GM19328 (cell line): Measurements from ENCODE around the gene SLC35F4.

Experiments used
- ATAC-seq: cut with Tn5 transposase; IDR thresholded peaks from one replicate; pipeline ENCODE4 v1.9.1; 2021; ENCODE audit warnings: mild to moderate bottlenecking, moderate library complexity; ENCODE audit not compliant: unreplicated experiment

SLC35F4 gene

GRCh38 chr14:57641776-57642175 is 224.1 kb downstream of the SLC35F4 start:
- no peak for ATAC-seq

DNA sequence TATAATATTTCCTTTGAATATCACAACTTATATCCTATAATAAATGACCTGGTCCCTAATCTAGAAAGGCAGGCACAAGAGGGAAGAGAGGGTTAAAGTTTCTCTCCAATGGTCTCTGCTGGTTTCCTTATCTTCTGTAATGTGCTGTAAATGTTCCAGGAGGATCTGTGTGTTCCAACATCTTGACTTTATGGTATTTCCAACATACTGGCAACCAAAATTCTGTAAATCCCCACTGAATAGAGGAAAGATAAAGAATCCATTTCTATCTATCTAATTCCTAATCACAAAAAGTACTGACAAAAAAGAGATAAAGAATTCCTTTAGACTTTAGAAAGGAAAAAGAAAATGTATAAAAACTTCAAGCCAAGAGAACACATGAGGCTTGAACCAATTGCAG is 225.9 kb downstream of the SLC35F4 start:
- ATAC-seq: no peak

GRCh38 chr14:57637901-57638300 is 228.0 kb downstream of the SLC35F4 start:
- ATAC-seq: no peak

GRCh38 chr14:57634335-57634734 is 231.6 kb downstream of the SLC35F4 start:
- no peak for ATAC-seq

DNA sequence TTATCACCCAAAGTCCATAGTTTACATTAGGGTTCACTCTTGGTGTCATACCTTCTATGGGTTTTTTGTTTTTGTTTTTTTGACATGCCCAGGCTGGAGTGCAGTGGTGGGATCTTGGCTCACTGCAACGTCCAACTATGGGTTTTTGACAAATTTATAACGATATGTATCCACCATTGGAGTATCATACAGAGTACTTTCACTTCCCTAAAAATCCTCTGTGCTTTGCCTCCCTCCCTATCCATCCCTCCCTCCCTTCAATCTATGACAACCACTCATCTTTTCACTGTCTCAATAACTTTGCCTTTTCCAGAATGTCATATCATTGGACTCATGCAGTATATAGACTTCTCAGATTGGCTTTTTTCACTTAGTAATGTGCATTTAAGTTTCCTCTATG is 233.2 kb downstream of the SLC35F4 start:
- no peak for ATAC-seq

GRCh38 chr14:57617510-57617909 is 248.4 kb downstream of the SLC35F4 start:
- no peak for ATAC-seq

DNA sequence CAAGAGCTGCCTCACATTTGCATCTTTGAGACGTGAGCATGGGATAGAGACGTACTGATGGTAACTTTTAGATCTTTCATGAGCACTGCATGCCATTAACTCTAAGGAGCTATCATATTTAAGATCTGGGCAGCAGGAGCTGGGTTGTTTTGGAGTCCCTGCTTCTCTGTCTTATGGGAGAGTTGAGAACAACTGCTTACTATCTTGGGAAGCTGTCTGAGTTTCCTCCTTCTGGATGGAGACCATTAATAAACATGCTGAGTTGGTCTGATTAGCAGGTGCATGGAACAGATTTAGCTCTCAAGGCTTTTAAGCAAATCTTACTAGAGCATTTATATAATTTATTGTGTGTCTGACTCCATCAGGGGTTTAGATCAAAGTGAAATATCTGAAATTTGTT is 252.9 kb downstream of the SLC35F4 start:
- no peak for ATAC-seq

DNA sequence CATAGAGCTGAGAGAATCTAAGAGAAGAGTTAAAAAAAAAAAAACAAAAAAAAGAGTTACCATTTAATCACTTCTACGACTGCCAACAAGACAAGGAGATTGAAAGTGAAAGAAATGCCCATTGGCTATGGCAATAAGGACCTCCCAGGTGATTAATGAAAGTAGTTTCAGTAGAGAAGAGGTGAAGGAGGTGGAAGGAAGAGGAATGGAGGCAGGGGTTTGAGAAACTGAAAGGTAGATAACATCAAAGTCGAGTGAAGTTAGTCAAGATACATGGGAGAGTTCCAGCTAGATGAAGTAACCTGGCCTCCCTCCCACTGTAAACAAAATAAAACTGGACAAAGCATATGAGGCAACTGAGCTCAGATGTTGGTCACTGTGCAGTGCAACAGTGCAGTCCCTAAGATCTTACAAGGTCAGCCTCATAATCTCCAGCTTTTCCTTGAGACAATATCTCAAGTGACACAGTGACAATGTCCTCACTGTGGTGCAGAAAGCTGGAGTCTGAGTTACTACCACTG is 254.3 kb downstream of the SLC35F4 start:
- ATAC-seq: no peak

- no peak for ATAC-seq
Observed at GRCh38 chr14:57610631-57611030, 255.3 kb downstream of the SLC35F4 start.

- ATAC-seq: no peak
Observed at GRCh38 chr14:57609192-57610075, 256.5 kb downstream of the SLC35F4 start.

- ATAC-seq: no peak
Observed at GRCh38 chr14:57607086-57607485, 258.8 kb downstream of the SLC35F4 start.

- ATAC-seq: no peak
Observed at GRCh38 chr14:57583396-57583795, 282.5 kb downstream of the SLC35F4 start.

DNA sequence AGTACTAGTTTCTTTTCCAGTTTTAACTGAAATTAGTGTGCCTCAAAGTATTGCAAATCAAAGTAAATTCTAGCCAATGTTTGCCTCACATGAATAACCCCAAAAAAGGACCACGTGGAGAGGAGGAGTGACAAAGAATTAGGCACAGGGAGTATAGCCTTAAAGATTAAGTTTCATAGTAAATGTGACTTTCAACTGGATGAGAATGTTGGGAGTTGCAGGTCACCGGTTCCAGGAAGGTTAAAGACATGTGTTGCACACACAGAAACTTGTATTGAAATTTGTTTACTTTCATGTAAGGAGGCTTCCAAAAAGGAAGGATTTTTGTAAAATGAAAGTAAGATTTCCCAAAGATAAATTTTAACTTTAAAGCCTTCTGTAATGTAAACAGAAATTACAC is 283.1 kb downstream of the SLC35F4 start:
- no peak for ATAC-seq

GRCh38 chr14:57578801-57579200 is 287.1 kb downstream of the SLC35F4 start:
- no peak for ATAC-seq

- ATAC-seq: no peak
Observed at GRCh38 chr14:57576498-57576897, 289.4 kb downstream of the SLC35F4 start.

DNA sequence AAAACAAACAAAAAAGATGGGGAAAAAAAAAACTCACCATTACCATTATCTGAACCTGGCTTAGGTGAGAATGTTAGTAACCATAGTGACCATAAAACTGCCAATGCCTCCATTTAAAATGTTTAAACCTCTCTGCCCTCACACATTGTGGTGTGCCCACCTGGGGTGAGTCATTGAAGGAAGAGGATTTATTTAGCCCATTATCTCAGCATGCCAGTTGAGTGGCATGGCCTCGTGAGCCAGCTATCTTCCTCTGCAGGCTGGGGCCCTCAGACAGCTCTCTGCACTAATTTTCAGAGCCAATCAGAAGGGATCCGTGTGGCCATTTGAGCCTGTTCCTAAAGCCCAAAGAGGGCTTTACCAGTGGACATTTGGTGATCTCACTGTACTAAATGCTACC is 290.4 kb downstream of the SLC35F4 start:
- no peak for ATAC-seq

- ATAC-seq: no peak
Observed at GRCh38 chr14:57574617-57575288, 291.1 kb downstream of the SLC35F4 start.

DNA sequence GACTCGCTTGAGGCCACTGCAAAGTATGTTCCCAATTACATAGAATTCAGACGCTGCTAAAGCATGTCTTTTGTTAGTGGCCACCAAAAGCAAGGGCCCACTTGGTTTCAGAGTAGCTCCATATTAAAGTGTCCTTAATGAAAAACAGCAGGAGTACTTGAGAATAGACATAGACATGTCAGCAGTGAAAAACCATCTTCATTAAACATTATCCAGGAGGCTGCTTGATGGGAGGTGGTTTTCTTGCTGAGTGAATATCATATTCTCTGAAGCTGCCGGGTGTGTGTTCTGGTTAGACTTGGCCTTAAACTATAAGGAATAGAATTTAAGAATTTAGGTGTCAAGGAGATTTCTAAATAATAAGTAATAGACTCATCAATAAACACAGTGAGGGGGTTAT is 292.7 kb downstream of the SLC35F4 start:
- no peak for ATAC-seq

GRCh38 chr14:57568554-57568953 is 297.3 kb downstream of the SLC35F4 start:
- ATAC-seq: no peak

DNA sequence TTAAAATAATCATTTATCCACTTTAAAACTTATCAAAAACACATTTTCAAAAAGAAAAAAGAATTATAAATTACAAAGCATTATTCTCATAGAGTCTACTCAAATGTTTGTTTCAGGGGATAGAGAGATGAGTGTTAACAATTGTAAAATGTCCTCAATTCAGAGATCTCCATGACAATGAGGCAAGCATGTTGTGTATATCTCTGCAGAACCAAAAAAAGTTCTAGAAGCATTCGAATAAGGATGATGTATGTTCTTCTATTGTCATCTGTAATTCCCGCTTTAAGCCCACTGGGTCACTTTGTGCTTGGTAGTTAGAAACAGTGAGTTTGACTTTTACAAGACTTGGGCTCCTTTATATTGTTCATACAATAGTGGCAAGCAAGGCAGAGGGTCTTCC is 298.7 kb downstream of the SLC35F4 start:
- ATAC-seq: no peak

DNA sequence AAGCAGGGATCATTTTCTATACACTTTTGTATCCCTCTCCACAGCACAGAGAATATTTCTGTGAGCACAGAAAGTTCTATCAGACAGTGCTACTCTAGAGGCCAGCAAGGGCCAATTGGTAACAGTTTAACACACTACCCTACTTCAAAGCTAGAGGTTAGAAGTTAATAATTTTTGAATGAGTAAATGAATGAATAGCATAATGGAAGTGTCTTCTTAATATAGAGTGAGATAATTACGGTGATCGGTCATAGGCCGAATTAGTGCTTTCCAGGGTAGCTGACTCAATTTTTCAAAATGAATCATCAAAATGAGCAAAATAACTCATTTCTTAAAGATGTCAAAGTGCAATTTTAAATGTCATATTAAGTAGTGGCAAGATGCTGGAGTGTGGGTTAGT is 305.2 kb downstream of the SLC35F4 start:
- ATAC-seq: peak; percentile 45

DNA sequence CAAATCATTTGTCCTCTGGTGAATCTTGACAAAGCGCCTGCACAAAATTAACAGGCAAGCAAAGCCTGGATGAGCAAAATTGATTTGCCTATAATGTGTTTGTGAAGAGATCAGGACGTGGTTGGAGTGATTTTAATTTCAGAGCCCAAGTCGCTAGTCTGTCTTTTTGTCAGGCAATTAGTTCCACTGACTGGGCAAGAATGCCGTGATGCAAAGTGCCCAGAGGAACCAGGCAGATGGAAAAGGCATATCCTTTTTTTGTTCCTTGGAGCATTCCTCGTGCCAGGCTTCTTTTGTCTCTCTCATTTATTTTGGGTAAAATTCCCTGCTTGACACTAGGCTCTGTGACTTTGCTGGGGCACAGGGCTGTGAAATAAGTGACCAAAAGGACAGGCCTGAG is 306.3 kb downstream of the SLC35F4 start:
- ATAC-seq: no peak
